Cardiac muscle cell (in vitro differentiated cells and primary cell): Measurements from ENCODE around the gene WNT7B. TPM values are rescaled to one million over a fixed set of nuclear protein-coding genes. Genes with fewer than 3 reads are reported as not detected.

Experiments used
- DNase-seq, 2 donors: peaks; one replicate each; pipeline versions ENCODE4 v3.0.0 to v3.0.0-alpha.2; 2010 to 2017; ENCODE audit warnings: low read depth in 1 of 2, low spot score in 1 of 2
- H3K27ac ChIP-seq: fragments of 200-600 bp; sonication (generic); 2 replicates; pipeline ENCODE4 v1.5.1; 2016
- H3K27me3 ChIP-seq: fragments of 200-600 bp; sonication (generic); 2 replicates; pipeline ENCODE4 v1.6.0; 2016; ENCODE audit warnings: control low read depth
- H3K36me3 ChIP-seq: fragments of 200-600 bp; sonication (generic); 2 replicates; pipeline ENCODE4 v1.5.1; 2016; ENCODE audit warnings: control low read depth
- H3K4me1 ChIP-seq: fragments of 200-600 bp; sonication (generic); 2 replicates; pipeline ENCODE4 v1.8.1; 2017; ENCODE audit warnings: low read depth, mild to moderate bottlenecking, mixed run types
- H3K4me3 ChIP-seq: fragments of 200-600 bp; sonication (generic); 2 replicates; pipeline ENCODE4 v1.5.1; 2016; ENCODE audit warnings: mild to moderate bottlenecking
- H3K9me3 ChIP-seq: fragments of 200-600 bp; sonication (generic); 2 replicates; pipeline ENCODE4 v1.5.1; 2017; ENCODE audit warnings: low read depth, mild to moderate bottlenecking, control low read depth
- polyA plus RNA-seq: library from polyadenylated mRNA; unstranded; fragments of >200 nt; fragmentation: Nextera tagmentation; extraction: Ambion mirVana; gene quantifications from 2 replicates; pipeline ENCODE4 v1.2.1, GENCODE V29; 2016
- total RNA-seq: library from RNA; depleted of rRNA; stranded (reverse); fragments of >200 nt; gene quantifications from 2 replicates; pipeline ENCODE4 v1.2.3, GENCODE V29; 2016
- TF ChIP-seq, protein P1 (sequence below): IDR thresholded peaks from 2 replicates; pipeline ENCODE4 v1.5.1; 2012; ENCODE audit warnings: low read depth, mild to moderate bottlenecking, low read length

WNT7B gene
- total and polyA plus RNA-seq, 2 experiments from 2014 or later = not detected

DNA sequence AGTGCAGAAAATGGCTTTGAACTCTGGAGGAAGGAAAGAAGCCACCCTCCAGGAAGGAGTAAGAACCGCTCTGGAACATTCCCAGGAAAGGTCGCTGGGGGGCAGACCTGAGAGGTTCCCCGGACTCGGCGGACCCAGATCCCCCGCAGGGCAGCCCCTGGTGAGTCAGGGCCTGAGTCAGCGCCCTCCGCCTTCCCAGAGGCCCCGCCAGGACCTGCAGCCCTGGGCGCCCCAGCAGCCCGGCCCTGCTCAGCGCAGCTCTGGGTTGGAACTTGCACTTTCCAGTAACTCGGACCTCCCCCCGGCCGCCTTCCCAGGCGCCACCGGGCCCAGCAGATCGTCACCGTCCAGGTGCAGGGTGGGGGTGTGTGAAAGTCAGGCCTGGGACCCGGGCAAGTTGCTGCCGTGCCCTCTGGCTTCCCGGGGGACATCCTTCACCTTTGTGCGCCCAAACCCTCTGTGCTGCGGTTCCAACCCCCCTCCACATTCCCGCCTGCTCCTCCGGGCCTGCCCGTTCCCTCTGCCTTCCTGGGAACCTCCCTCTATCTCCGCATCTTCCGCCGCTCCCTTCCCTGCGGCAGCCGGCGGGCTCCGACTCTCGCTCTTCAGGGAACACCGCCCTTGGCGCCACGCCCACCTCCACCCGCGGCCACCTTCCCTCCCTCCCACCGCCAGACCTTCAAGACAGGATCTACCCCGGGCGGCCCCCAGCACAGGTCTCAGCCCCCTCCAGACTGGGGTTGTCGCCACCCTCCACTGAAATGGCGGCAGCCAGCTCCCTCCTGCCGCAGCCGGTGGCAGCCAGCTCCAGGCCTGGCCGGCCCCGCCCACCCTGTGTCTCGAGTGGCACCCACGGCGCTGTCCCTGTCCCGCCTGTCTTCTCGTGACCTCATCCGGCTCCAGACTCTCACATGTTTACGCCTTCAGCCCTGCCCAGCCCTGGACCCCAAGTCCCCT is 36.8 kb upstream of the WNT7B start:
- H3K4me1 ChIP-seq = peaks cover 14% of the 10 kb centered on the region
- H3K27ac ChIP-seq = peak overlapping the region; percentile 79
- TF ChIP-seq, protein P1, sequence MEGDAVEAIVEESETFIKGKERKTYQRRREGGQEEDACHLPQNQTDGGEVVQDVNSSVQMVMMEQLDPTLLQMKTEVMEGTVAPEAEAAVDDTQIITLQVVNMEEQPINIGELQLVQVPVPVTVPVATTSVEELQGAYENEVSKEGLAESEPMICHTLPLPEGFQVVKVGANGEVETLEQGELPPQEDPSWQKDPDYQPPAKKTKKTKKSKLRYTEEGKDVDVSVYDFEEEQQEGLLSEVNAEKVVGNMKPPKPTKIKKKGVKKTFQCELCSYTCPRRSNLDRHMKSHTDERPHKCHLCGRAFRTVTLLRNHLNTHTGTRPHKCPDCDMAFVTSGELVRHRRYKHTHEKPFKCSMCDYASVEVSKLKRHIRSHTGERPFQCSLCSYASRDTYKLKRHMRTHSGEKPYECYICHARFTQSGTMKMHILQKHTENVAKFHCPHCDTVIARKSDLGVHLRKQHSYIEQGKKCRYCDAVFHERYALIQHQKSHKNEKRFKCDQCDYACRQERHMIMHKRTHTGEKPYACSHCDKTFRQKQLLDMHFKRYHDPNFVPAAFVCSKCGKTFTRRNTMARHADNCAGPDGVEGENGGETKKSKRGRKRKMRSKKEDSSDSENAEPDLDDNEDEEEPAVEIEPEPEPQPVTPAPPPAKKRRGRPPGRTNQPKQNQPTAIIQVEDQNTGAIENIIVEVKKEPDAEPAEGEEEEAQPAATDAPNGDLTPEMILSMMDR = peak; percentile 80

DNA sequence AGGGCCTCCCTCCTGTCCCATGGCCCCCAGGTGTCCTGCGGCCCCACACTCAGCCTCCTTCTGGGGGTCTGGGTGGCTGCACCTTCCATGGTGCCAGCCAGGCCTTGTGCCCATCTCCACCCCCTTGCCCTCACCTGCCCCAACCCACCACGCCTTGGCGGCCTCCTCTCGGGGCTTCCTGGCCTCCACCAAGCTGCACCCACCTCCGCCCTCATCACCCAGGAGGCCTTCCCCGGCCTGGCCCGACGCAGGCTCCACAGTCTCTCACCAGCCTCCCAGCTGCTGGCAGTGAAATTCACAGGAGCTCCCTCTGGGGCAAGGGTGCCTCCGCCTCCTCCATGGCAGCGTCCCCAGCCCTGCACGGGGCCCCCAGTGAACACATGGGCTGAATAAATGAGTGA is 35.9 kb upstream of the WNT7B start:
- Histone ChIP-seq H3K4me3 (no peak overlapping the region), H3K9me3 (no peaks in the 10 kb centered on the region), H3K36me3 (no peaks in the 10 kb centered on the region), H3K27ac (peak overlapping the region; percentile 79), H3K27me3 (no peaks in the 10 kb centered on the region), H3K4me1 (peaks cover 14% of the 10 kb centered on the region)
- TF ChIP-seq, protein P1 = no peak
- no peak for DNase-seq

More for the DNA sequence above, 36.8 kb upstream of the WNT7B start:
- H3K9me3 ChIP-seq = no peaks in the 10 kb centered on the region
- H3K36me3 ChIP-seq = no peaks in the 10 kb centered on the region
- peak overlapping the region; percentile 38 for H3K4me3 ChIP-seq
- no peaks in the 10 kb centered on the region for H3K27me3 ChIP-seq
- peak; percentile 92 to 98 for DNase-seq

DNA sequence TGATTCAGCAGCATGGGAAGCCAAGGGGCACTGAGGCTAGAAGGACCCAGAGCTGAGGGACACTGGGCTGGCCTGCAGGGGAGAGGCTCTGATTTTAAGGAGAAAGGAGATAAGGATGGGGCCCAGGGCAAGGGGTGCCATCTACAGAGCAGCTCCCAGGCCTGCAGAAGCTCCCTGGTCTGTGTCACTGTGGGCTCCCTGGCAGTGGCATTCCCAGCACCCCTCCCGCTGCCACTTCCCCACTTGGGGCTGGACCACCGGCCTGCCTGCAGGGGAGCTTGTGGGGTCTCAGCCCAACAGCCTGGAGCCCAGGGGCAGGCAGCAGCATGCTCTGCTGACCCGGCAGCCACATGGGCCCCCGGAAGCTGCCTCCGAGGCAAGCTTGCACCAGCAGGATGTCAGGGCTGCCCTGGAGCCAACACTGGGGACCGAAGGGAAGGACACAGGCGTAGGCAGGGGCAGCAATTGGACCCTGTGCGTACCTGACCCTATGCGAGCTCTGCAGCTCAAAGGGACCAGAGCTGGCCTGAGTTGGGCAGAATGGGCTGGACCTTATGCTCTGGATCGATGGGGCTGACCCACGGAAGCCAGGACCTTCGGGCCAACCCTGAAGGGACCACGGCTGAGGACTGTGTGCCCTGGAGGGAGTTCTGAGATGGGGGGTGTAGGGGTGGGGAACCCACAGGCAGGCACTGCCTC is 35.4 kb upstream of the WNT7B start:
- peaks cover 14% of the 10 kb centered on the region for H3K4me1 ChIP-seq
- H3K9me3 ChIP-seq = no peaks in the 10 kb centered on the region
- TF ChIP-seq, protein P1 = no peak
- H3K27ac ChIP-seq = no peak overlapping the region
- no peaks in the 10 kb centered on the region for H3K36me3 ChIP-seq
- no peak for DNase-seq
- no peak overlapping the region for H3K4me3 ChIP-seq
- H3K27me3 ChIP-seq = no peaks in the 10 kb centered on the region

DNA sequence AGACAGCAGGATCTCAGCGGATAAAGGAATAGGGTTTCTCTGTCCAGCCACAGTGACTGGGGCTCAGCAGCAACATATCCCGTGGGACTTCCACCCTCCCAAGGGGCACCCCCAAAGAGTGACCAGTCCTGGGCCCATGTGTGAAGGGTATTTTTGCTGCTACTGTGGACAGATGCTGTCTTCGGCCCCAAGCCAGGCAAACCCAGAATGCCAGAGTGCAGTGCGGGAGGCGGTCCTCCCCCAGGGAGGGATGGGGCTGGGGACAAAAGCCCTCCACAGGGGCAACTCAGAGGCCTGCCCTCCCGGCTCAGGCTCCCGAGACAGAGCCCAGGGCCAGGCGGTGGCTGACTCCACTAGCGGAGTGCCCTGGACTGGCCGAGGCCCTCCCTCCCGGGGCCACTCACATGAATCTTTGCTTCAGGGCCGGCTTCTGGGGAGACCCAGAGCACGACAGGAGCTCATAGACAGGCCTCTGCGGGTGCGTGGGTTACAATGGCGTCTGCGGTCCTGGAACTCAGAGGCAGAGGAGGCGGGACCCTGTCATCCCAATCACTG is 34.7 kb upstream of the WNT7B start:
- no peaks in the 10 kb centered on the region for H3K27me3 ChIP-seq
- no peak overlapping the region for H3K4me3 ChIP-seq
- no peak overlapping the region for H3K27ac ChIP-seq
- TF ChIP-seq, protein P1 = no peak
- DNase-seq = no peak
- peaks cover 14% of the 10 kb centered on the region for H3K4me1 ChIP-seq
- no peaks in the 10 kb centered on the region for H3K9me3 ChIP-seq
- H3K36me3 ChIP-seq = no peaks in the 10 kb centered on the region

DNA sequence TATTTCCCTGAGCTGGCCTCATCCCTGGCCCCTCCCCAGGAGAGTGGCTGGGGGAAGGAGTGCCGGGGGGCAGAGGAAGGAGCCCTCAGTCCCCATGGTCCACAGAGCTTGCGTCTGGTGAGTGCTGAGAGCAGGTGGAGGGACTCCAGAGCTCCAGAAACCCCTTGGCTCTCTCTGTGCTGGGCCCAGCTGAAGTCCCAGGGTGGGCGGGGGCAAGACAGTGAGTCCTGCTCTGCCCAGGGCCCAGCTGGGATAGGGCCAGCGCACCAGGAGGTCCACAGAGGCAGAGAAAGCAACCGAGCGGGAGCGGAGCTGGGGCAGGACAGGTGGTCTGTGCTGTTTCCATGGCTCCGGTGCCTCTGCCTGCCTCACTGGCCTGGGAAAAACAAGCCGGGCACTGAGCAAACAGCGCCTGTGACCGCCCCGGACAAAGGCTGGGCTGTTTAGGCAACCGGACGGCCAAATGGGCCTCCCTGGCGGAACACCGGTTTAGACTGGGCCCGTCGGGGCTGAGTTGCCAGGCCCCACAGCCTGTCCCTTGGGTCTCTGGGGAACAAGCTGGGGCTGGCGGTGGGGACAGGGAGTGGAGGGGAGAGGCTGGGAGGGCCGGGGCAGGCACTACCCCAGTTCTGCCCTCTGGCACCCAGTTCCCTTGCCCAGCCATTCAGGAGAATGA is 34.1 kb upstream of the WNT7B start:
- no peak overlapping the region for H3K4me3 ChIP-seq
- H3K27me3 ChIP-seq = no peaks in the 10 kb centered on the region
- H3K4me1 ChIP-seq = peaks cover 14% of the 10 kb centered on the region
- H3K27ac ChIP-seq = no peak overlapping the region
- TF ChIP-seq, protein P1 = no peak
- H3K9me3 ChIP-seq = no peaks in the 10 kb centered on the region
- H3K36me3 ChIP-seq = no peaks in the 10 kb centered on the region
- DNase-seq = no peak
